ENCODE results near the gene TMEM273. TPM values are rescaled to one million over a fixed set of nuclear protein-coding genes. Genes with fewer than 3 reads are reported as not detected.

The TMEM273 gene
- total RNA-seq, 1 donor from 2014 or later: not detected

DNA sequence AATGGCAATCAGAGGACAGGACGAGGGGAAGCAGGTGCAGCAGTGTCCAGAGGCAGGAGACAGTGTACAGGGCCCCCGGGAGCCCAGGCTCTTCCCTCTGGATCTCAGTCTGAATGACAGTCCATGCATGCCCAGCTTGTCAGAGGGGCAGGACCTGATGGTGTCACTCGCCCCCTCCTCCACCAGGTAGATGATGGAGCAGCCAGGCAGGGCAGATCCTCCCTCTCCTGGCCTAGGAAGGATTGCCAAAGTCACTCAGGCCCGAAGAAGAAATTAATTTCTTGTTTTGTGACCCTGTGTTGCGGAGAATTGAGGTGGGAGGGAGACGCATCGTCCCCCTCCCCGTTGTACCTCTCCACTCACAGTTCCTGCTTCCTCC, 76.9 kb downstream of the TMEM273 start:
- Mint-ChIP-seq H3K4me1 (ENCODE audit: unreplicated experiment) (peaks cover 12% of the 10 kb centered on the region), H3K36me3 (ENCODE audit: unreplicated experiment) (no peaks in the 10 kb centered on the region), H3K9me3 (ENCODE audit: unreplicated experiment) (no peaks in the 10 kb centered on the region), H3K27ac (ENCODE audit: unreplicated experiment) (no peak overlapping the region), H3K27me3 (ENCODE audit: unreplicated experiment) (peaks cover 16% of the 10 kb centered on the region), H3K4me3 (ENCODE audit: unreplicated experiment) (no peak overlapping the region)
- peak; percentile 75 for DNase-seq (ENCODE audit: extremely low spot score, unreplicated experiment)
- TF ChIP-seq, protein P1, sequence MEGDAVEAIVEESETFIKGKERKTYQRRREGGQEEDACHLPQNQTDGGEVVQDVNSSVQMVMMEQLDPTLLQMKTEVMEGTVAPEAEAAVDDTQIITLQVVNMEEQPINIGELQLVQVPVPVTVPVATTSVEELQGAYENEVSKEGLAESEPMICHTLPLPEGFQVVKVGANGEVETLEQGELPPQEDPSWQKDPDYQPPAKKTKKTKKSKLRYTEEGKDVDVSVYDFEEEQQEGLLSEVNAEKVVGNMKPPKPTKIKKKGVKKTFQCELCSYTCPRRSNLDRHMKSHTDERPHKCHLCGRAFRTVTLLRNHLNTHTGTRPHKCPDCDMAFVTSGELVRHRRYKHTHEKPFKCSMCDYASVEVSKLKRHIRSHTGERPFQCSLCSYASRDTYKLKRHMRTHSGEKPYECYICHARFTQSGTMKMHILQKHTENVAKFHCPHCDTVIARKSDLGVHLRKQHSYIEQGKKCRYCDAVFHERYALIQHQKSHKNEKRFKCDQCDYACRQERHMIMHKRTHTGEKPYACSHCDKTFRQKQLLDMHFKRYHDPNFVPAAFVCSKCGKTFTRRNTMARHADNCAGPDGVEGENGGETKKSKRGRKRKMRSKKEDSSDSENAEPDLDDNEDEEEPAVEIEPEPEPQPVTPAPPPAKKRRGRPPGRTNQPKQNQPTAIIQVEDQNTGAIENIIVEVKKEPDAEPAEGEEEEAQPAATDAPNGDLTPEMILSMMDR (IDR thresholded peaks at IDR 0.05): no peak

DNA sequence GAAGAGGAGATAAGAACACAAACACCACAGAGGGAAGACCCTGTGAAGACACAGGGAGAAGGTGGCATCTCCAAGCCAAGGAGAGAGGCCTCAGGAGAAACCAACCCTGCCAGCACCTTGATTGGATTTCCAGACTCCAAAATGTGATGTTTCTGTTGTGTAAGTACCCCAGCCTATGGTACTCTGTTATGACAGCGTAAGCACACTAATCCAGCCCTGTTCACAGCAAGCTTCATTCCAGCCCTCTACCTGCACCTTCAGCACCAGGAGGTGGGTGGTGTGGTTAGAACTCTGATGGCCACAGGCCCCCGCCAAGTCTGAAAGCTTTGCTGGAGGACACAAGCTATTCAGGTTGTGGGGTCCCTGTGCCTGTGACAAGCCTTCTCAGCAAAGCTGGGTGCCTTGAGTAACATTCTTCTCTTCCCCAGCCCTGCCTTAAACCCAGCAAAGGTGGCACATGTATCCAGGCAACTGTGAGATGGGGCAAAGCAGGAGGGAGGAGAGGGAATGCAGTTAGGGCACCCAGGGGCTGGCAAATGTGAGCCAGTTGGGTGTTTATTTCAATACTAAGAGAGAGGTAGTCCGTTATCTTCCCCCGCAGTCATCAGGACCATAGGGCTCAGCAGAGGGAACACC, 77.4 kb downstream of the TMEM273 start:
- DNase-seq (ENCODE audit: extremely low spot score, unreplicated experiment): peak; percentile 59

DNA sequence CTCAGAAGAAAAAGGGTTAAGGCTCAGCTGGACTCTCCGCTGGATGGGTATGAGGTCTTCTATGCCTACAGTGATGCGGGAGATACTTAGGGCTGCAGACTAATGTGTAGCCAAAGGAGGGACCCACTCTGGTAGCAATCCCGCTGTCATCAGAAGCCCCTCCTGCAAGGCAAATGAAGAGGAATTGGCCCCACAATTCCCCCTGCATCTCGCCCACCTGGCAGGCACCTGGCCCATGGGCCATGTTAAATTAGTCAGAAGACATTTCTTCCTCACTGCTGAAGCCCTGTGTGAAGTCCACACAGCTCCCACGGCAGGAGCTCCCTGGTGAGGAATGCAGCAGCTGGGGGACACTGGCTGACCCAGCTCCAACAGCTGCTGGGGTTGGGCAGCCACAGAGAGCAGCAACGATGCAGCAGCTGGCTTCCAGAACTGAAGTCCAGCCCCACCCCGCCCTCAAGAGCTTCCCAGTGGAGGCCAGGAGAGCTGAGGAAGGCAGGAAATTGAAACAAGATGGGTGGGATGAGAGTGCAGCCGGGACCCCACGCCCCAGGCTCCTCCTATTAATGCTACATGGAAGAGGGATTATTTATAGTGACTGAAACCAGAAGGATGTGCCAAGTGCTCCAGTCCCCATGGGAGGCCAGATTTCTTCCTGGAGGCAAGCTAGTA, 78.4 kb downstream of the TMEM273 start:
- H3K27ac Mint-ChIP-seq (ENCODE audit: unreplicated experiment): no peak overlapping the region
- peaks cover 14% of the 10 kb centered on the region for H3K27me3 Mint-ChIP-seq (ENCODE audit: unreplicated experiment)

More for the DNA sequence above, 77.4 kb downstream of the TMEM273 start:
- no peaks in the 10 kb centered on the region for H3K36me3 Mint-ChIP-seq (ENCODE audit: unreplicated experiment)
- H3K4me1 Mint-ChIP-seq (ENCODE audit: unreplicated experiment): peaks cover 12% of the 10 kb centered on the region
- peaks cover 13% of the 10 kb centered on the region for H3K27me3 Mint-ChIP-seq (ENCODE audit: unreplicated experiment)
- no peaks in the 10 kb centered on the region for H3K9me3 Mint-ChIP-seq (ENCODE audit: unreplicated experiment)
- H3K27ac Mint-ChIP-seq (ENCODE audit: unreplicated experiment): no peak overlapping the region
- TF ChIP-seq, protein P1 (IDR thresholded peaks at IDR 0.05): no peak
- H3K4me3 Mint-ChIP-seq (ENCODE audit: unreplicated experiment): no peak overlapping the region

DNA sequence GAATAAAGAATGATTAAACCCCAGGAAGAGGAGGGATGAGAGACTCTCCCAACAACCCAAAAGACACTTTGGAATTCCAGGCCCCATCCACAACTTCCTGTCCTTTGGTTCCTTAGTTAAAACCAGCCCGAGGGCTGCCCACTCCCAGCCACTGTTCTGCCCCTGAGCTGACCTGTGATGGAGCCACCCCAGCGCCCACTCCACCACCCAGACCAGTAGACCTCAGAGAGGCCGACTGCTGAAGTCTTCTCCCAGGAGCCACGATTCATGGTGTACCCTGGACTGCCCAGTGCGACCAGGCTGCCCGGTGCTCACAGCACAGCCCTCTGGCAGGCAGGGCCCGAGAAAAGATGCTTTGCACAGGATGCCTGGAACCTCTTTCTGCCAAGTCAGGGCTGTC, 79.5 kb downstream of the TMEM273 start:
- Mint-ChIP-seq H3K4me3 (ENCODE audit: unreplicated experiment) (no peak overlapping the region), H3K4me1 (ENCODE audit: unreplicated experiment) (peaks cover 8% of the 10 kb centered on the region), H3K27ac (ENCODE audit: unreplicated experiment) (no peak overlapping the region), H3K36me3 (ENCODE audit: unreplicated experiment) (no peaks in the 10 kb centered on the region), H3K9me3 (ENCODE audit: unreplicated experiment) (no peaks in the 10 kb centered on the region), H3K27me3 (ENCODE audit: unreplicated experiment) (peaks cover 8% of the 10 kb centered on the region)
- TF ChIP-seq, protein P1 (IDR thresholded peaks at IDR 0.05): no peak
- no peak for DNase-seq (ENCODE audit: extremely low spot score, unreplicated experiment)

More for the DNA sequence above, 78.4 kb downstream of the TMEM273 start:
- Mint-ChIP-seq H3K4me1 (ENCODE audit: unreplicated experiment) (peaks cover 10% of the 10 kb centered on the region), H3K4me3 (ENCODE audit: unreplicated experiment) (no peak overlapping the region), H3K9me3 (ENCODE audit: unreplicated experiment) (no peaks in the 10 kb centered on the region), H3K36me3 (ENCODE audit: unreplicated experiment) (no peaks in the 10 kb centered on the region)
- no peak for DNase-seq (ENCODE audit: extremely low spot score, unreplicated experiment)
- TF ChIP-seq, protein P1 (IDR thresholded peaks at IDR 0.05): no peak

DNA sequence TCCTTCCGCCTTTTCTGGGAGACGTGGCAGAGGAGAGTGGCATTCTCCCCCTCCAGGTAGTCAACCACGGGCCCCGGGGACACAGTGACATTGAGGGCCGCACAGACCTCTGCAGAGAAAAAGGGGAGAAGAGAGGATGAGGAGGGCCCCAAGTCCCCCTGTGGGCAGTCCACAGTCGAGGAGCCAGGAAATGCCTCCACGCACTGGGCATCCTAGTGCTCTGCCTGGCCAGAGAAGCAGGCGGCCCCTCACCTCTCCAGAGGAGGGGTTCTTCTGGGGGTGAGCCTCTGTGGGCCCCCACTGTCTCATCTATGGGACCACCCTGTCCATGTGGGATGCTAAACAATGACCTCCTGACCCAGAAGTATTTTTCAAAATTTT, 80.3 kb downstream of the TMEM273 start:
- no peaks in the 10 kb centered on the region for H3K36me3 Mint-ChIP-seq (ENCODE audit: unreplicated experiment)
- no peak for DNase-seq (ENCODE audit: extremely low spot score, unreplicated experiment)
- H3K9me3 Mint-ChIP-seq (ENCODE audit: unreplicated experiment): no peaks in the 10 kb centered on the region
- H3K27me3 Mint-ChIP-seq (ENCODE audit: unreplicated experiment): peaks cover 7% of the 10 kb centered on the region
- no peak overlapping the region for H3K27ac Mint-ChIP-seq (ENCODE audit: unreplicated experiment)
- H3K4me3 Mint-ChIP-seq (ENCODE audit: unreplicated experiment): no peak overlapping the region
- TF ChIP-seq, protein P1 (IDR thresholded peaks at IDR 0.05): no peak
- peaks cover 8% of the 10 kb centered on the region for H3K4me1 Mint-ChIP-seq (ENCODE audit: unreplicated experiment)
